Gastroesophageal sphincter (tissue), 3 donors: ENCODE measurements around the gene ITGA7.

Source experiments
- POLR2AphosphoS5 ChIP-seq: sonication (generic); formaldehyde crosslinking; IDR thresholded peaks from one replicate; pipeline ENCODE4 v1.6.1; 2017; ENCODE audit warnings: antibody characterized with exemption
- TF ChIP-seq, protein P1 (sequence below), 4 experiments: fragments of 200-600 bp in 2 of 4; fragments of 450-650 bp in 2 of 4; sonication (generic) in 1 of 4; IDR thresholded peaks; one replicate each; pipeline ENCODE4 v1.5.1; 2017 to 2019; ENCODE audit warnings: antibody characterized with exemption in 4 of 4, mild to moderate bottlenecking in 2 of 4, moderate library complexity in 2 of 4

DNA sequence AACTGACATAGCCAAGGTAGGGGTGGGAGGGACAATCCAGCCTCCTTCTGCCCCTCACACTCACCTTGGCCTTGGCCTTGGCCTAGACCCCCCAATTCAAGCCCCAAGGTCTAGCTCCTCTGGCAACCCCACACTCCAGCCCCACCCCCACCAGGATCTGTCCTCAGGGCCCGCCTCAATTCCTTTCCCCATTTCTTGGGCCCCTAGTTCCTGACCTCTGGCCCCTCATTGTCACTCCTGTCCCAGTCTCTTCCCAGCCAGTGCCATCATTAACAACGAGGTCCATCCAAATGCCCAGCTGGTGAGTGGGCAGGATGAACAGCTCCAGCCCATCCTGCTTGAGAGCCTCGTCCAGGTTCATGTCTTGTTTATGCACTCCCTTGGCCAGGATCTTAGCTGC is 28.4 kb upstream of the ITGA7 start:
- TF ChIP-seq, protein P1, sequence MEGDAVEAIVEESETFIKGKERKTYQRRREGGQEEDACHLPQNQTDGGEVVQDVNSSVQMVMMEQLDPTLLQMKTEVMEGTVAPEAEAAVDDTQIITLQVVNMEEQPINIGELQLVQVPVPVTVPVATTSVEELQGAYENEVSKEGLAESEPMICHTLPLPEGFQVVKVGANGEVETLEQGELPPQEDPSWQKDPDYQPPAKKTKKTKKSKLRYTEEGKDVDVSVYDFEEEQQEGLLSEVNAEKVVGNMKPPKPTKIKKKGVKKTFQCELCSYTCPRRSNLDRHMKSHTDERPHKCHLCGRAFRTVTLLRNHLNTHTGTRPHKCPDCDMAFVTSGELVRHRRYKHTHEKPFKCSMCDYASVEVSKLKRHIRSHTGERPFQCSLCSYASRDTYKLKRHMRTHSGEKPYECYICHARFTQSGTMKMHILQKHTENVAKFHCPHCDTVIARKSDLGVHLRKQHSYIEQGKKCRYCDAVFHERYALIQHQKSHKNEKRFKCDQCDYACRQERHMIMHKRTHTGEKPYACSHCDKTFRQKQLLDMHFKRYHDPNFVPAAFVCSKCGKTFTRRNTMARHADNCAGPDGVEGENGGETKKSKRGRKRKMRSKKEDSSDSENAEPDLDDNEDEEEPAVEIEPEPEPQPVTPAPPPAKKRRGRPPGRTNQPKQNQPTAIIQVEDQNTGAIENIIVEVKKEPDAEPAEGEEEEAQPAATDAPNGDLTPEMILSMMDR (IDR thresholded peaks at IDR 0.05): no peak
- TF ChIP-seq POLR2AphosphoS5: no peak
